GM21786 (cell line): Measurements from ENCODE around the gene ZBTB18.
"Not testable (repeated sequence)": the region's sequence is repeated elsewhere in the genome, so short reads cannot be mapped to it uniquely, and the experiment has no call there.

Source experiments
- ATAC-seq: cut with Tn5 transposase; IDR thresholded peaks from one replicate; pipeline ENCODE4 v1.9.1; 2021; ENCODE audit not compliant: unreplicated experiment

ZBTB18 gene

GRCh38 chr1:244041466-244042120 is 9.5 kb upstream of the ZBTB18 start:
- no peak for ATAC-seq

- no peak for ATAC-seq
These were observed 8.8 kb upstream of the ZBTB18 start for GRCh38 chr1:244042293-244042692.

GRCh38 chr1:244044423-244044822 is 6.7 kb upstream of the ZBTB18 start:
- no peak for ATAC-seq

- not testable (repeated sequence) for ATAC-seq
These were observed 4.8 kb upstream of the ZBTB18 start for GRCh38 chr1:244046254-244046653.

- ATAC-seq, result no peak
These were observed 4.0 kb upstream of the ZBTB18 start for GRCh38 chr1:244046907-244047611.

GRCh38 chr1:244047621-244048255 is 3.3 kb upstream of the ZBTB18 start:
- peak; percentile 69 for ATAC-seq

- ATAC-seq, result peak; percentile 73
These were observed 2.6 kb upstream of the ZBTB18 start for GRCh38 chr1:244048256-244049161.

GRCh38 chr1:244049162-244050013 is 1.7 kb upstream of the ZBTB18 start:
- ATAC-seq, result no peak

GRCh38 chr1:244050014-244050834 is 859 bp upstream of the ZBTB18 start:
- no peak for ATAC-seq

- no peak for ATAC-seq
These were observed 1.1 kb downstream of the ZBTB18 start for GRCh38 chr1:244052016-244052727.

- no peak for ATAC-seq
These were observed 1.7 kb downstream of the ZBTB18 start for GRCh38 chr1:244052728-244053312.

GRCh38 chr1:244053831-244054230 is 2.7 kb downstream of the ZBTB18 start:
- ATAC-seq, result no peak

- no peak for ATAC-seq
These were observed 3.3 kb downstream of the ZBTB18 start for GRCh38 chr1:244054247-244054923.

- ATAC-seq, result no peak
These were observed 3.8 kb downstream of the ZBTB18 start for GRCh38 chr1:244054924-244055263.

GRCh38 chr1:244056577-244056976 is 5.5 kb downstream of the ZBTB18 start:
- no peak for ATAC-seq

GRCh38 chr1:244057474-244058385 is 6.6 kb downstream of the ZBTB18 start:
- ATAC-seq, result no peak

- no peak for ATAC-seq
These were observed 9.0 kb downstream of the ZBTB18 start for GRCh38 chr1:244060117-244060516.
